PC-9 (cell line): ENCODE results near the gene GRAMD2A.

Source experiments
- EZH2 ChIP-seq: fragments of 200-600 bp; sonication (generic); IDR thresholded peaks from 2 replicates; pipeline ENCODE4 v1.8.0; 2017; ENCODE audit warnings: antibody characterized with exemption, low read depth
- TF ChIP-seq, protein P1 (sequence below): fragments of 200-600 bp; sonication (generic); conservative IDR thresholded peaks from 2 replicates; pipeline ENCODE4 v1.6.1; 2017; ENCODE audit warnings: mixed run types, antibody characterized with exemption, mild to moderate bottlenecking, moderate library complexity

GRCh38 chr15:72162569-72162968 lies 35.0 kb downstream of the GRAMD2A start:
- TF ChIP-seq, protein P1, sequence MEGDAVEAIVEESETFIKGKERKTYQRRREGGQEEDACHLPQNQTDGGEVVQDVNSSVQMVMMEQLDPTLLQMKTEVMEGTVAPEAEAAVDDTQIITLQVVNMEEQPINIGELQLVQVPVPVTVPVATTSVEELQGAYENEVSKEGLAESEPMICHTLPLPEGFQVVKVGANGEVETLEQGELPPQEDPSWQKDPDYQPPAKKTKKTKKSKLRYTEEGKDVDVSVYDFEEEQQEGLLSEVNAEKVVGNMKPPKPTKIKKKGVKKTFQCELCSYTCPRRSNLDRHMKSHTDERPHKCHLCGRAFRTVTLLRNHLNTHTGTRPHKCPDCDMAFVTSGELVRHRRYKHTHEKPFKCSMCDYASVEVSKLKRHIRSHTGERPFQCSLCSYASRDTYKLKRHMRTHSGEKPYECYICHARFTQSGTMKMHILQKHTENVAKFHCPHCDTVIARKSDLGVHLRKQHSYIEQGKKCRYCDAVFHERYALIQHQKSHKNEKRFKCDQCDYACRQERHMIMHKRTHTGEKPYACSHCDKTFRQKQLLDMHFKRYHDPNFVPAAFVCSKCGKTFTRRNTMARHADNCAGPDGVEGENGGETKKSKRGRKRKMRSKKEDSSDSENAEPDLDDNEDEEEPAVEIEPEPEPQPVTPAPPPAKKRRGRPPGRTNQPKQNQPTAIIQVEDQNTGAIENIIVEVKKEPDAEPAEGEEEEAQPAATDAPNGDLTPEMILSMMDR, result no peak
- no peak for TF ChIP-seq EZH2
